GM18498 (cell line): ENCODE measurements around the gene COMMD3.
"Not testable (repeated sequence)": the region's sequence is repeated elsewhere in the genome, so short reads cannot be mapped to it uniquely, and the experiment has no call there.

Source experiments
- ATAC-seq: cut with Tn5 transposase; IDR thresholded peaks from one replicate; pipeline ENCODE4 v1.9.1; 2021; ENCODE audit warnings: mild to moderate bottlenecking, moderate library complexity; ENCODE audit not compliant: unreplicated experiment

The COMMD3 gene

GRCh38 chr10:22338185-22338900 lies 22.2 kb downstream of the COMMD3 start:
- no peak for ATAC-seq

- no peak for ATAC-seq
These were observed 22.7 kb downstream of the COMMD3 start for GRCh38 chr10:22338931-22339330.

- no peak for ATAC-seq
These were observed 23.7 kb downstream of the COMMD3 start for GRCh38 chr10:22339761-22340328.

- peak; percentile 48 for ATAC-seq
These were observed 24.4 kb downstream of the COMMD3 start for GRCh38 chr10:22340329-22341189.

- ATAC-seq, result peak; percentile 21
These were observed 25.2 kb downstream of the COMMD3 start for GRCh38 chr10:22341190-22341925.

GRCh38 chr10:22341926-22342196 lies 25.7 kb downstream of the COMMD3 start:
- ATAC-seq, result no peak

- ATAC-seq, result no peak
These were observed 26.2 kb downstream of the COMMD3 start for GRCh38 chr10:22342421-22342820.

GRCh38 chr10:22343731-22344130 lies 27.5 kb downstream of the COMMD3 start:
- ATAC-seq, result no peak

- no peak for ATAC-seq
These were observed 28.1 kb downstream of the COMMD3 start for GRCh38 chr10:22344249-22344648.

- no peak for ATAC-seq
These were observed 28.7 kb downstream of the COMMD3 start for GRCh38 chr10:22344781-22345300.

- no peak for ATAC-seq
These were observed 29.3 kb downstream of the COMMD3 start, which contains the start of gene SPAG6 for GRCh38 chr10:22345301-22346095. TSS of gene SPAG6 (plus strand) at chr10:22345496. CDS start at chr10:22345612, 116 bp downstream.

- ATAC-seq, result no peak
These were observed 30.0 kb downstream of the COMMD3 start for GRCh38 chr10:22346096-22346661.

GRCh38 chr10:22349755-22350154 lies 33.6 kb downstream of the COMMD3 start:
- no peak for ATAC-seq

GRCh38 chr10:22351131-22351703 lies 35.0 kb downstream of the COMMD3 start:
- no peak for ATAC-seq

GRCh38 chr10:22356324-22356873 lies 40.2 kb downstream of the COMMD3 start:
- ATAC-seq, result no peak

- not testable (repeated sequence) for ATAC-seq
These were observed 41.6 kb downstream of the COMMD3 start for GRCh38 chr10:22357770-22358169.

- ATAC-seq, result no peak
These were observed 47.1 kb downstream of the COMMD3 start for GRCh38 chr10:22363305-22363704.

GRCh38 chr10:22364407-22365140 lies 48.4 kb downstream of the COMMD3 start:
- ATAC-seq, result no peak
